Activated T-helper 1 cell treated with anti-CD3 and anti-CD28 coated beads, Interleukin-12 subunit alpha, Interleukin-12 subunit beta, Interleukin-2, Interleukin-4 antibody, amounts not matched to agents 30 ng/mL and 10 ng/mL and 1 ng/mL, durations not matched to agents 14 hours and 24 hours and 36 hours (primary cell): Measurements from ENCODE around the gene TERT. TPM values are rescaled to one million over a fixed set of nuclear protein-coding genes. Genes with fewer than 3 reads are reported as not detected.
"Not testable (repeated sequence)": the region's sequence is repeated elsewhere in the genome, so short reads cannot be mapped to it uniquely, and the experiment has no call there.

ENCODE experiments used
- DNase-seq: peaks from one replicate; pipeline ENCODE4 v3.0.0; 2021; ENCODE audit warnings: low spot score
- H3K27ac Mint-ChIP-seq: one replicate; pipeline ENCODE4 v1.8.0; 2021; ENCODE audit warnings: mild to moderate bottlenecking, mixed read lengths
- H3K27me3 Mint-ChIP-seq: one replicate; pipeline ENCODE4 v1.8.0; 2022; ENCODE audit warnings: mild to moderate bottlenecking, moderate library complexity, mixed read lengths; ENCODE audit not compliant: insufficient read depth
- H3K36me3 Mint-ChIP-seq: one replicate; pipeline ENCODE4 v1.8.0; 2021; ENCODE audit warnings: low read depth, mixed read lengths
- H3K4me1 Mint-ChIP-seq: one replicate; pipeline ENCODE4 v1.8.0; 2021; ENCODE audit warnings: low read depth, mixed read lengths
- H3K4me3 Mint-ChIP-seq: one replicate; pipeline ENCODE4 v1.8.0; 2021; ENCODE audit warnings: mild to moderate bottlenecking, moderate library complexity, mixed read lengths
- H3K9me3 Mint-ChIP-seq: one replicate; pipeline ENCODE4 v1.8.0; 2021; ENCODE audit warnings: mixed read lengths
- intact Hi-C: fragments of 100-400 bp; cut with micrococcal nuclease; formaldehyde crosslinking; loops from one replicate; pipeline ENCODE4 v1.15.1; 2024
- total RNA-seq: library from RNA; stranded (reverse); gene quantifications from 2 replicates; pipeline ENCODE4 v1.2.3, GENCODE V29; 2022

TERT gene
- total RNA-seq, result 12.3 and 12.5 TPM in 2 replicates

DNA sequence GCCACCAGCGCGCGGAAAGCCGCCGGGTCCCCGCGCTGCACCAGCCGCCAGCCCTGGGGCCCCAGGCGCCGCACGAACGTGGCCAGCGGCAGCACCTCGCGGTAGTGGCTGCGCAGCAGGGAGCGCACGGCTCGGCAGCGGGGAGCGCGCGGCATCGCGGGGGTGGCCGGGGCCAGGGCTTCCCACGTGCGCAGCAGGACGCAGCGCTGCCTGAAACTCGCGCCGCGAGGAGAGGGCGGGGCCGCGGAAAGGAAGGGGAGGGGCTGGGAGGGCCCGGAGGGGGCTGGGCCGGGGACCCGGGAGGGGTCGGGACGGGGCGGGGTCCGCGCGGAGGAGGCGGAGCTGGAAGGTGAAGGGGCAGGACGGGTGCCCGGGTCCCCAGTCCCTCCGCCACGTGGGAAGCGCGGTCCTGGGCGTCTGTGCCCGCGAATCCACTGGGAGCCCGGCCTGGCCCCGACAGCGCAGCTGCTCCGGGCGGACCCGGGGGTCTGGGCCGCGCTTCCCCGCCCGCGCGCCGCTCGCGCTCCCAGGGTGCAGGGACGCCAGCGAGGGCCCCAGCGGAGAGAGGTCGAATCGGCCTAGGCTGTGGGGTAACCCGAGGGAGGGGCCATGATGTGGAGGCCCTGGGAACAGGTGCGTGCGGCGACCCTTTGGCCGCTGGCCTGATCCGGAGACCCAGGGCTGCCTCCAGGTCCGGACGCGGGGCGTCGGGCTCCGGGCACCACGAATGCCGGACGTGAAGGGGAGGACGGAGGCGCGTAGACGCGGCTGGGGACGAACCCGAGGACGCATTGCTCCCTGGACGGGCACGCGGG, at the start of gene TERT:
TERT (minus strand) TSS at position 234 of the 815 bp plus-strand sequence; CDS start at position 155, 79 bp downstream.
- Mint-ChIP-seq H3K27ac (no peak within 1 kb of the TSS), H3K36me3 (peaks cover 2% of the 10 kb centered on the region), H3K9me3 (no peaks in the 10 kb centered on the region), H3K4me1 (peaks cover 5% of the 10 kb centered on the region), H3K4me3 (peak within 1 kb of the TSS; percentile 72), H3K27me3 (peaks cover 5% of the 10 kb centered on the region)
- DNase-seq, result peak; percentile 63
- intact Hi-C loops, result loop anchor here (1.0 kb wide), 3 partner anchors 20 to 91 kb away; no protein-coding TSS in a partner anchor

DNA sequence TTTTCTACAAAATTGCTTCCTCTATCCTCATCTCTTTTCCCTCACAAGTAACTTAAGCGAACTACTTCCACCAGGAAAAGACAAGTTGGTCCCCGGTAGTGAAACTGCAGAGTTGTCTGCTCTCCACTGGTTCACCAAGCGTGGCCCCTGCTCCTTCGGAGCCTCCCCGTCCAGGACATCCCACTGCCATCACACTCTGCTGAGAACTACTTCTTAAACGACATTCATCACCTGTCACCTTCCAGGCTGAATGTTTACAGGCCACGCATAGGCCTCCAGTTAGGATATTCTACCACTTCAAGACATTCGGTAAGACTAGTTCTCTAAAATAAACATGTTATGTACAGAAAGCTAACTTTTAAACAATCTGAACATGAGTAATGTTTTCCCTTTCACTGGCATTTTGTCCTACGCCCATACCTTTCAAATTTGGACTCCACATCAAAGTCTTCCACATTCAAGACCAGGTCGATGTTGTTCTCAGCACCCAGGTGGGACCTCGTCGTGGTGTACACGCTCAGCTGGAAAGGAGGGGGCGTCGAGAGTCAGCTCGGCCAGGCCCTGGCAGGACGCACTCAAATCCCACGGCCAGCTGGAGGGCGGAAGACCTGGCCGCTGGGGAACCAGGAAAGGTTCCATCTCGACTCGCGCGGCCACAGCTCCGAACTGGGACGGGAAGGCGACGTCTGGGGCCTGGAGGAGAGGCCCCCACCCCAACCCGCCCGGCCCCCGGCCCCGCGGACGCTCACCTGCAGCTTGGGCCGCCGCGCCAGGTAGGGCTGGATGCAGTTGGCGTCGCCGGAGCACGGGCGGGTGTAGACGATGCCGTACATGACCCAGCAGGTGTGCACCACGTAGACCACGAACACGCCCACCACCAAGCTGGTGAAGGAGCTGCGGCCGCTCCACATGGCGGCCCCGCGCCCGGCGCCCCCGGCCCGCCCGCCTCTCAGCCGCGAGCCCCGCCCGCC, 49.3 kb upstream of the TERT start:
- Mint-ChIP-seq H3K36me3 (peaks cover 27% of the 10 kb centered on the region), H3K4me1 (peaks cover 29% of the 10 kb centered on the region), H3K27ac (peak overlapping the region; percentile 89), H3K27me3 (no peaks in the 10 kb centered on the region), H3K9me3 (no peaks in the 10 kb centered on the region), H3K4me3 (peak overlapping the region; percentile 90)
- peak; percentile 12 for DNase-seq
- intact Hi-C loops, result loop anchor here (1.0 to 10.0 kb wide), 3 partner anchors 49 to 451 kb away; partner anchors contain the start of genes MRPL36 and TERT

DNA sequence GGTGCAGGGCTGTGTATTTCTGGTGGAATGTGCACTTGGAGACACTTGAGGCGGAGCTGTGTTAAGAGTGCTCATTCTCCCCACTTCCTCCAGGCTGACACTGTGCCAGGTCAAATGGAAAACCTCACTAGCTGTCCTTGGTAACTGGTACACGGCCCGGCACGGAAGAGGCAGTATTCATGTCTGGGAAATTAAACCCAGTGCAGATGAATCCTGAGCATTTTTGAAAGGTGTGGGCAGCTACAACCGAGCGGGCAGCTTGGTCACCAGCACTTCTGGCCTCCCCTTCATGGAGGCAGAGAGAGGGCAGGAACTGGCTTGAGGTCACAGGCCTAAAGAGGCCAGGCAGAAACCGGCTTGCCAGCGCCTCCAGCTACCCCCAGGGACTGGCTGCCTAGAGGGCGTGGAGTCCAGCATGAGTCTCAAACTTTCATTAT, 48.5 kb upstream of the TERT start:
- peak overlapping the region; percentile 90 for H3K4me3 Mint-ChIP-seq
- H3K27me3 Mint-ChIP-seq, result no peaks in the 10 kb centered on the region
- intact Hi-C loops, result loop anchor here (10.0 kb wide), 1 partner anchor 451 kb away; the partner anchor contains the start of gene MRPL36
- H3K9me3 Mint-ChIP-seq, result no peaks in the 10 kb centered on the region
- peaks cover 27% of the 10 kb centered on the region for H3K36me3 Mint-ChIP-seq
- peaks cover 29% of the 10 kb centered on the region for H3K4me1 Mint-ChIP-seq
- no peak for DNase-seq
- peak overlapping the region; percentile 61 for H3K27ac Mint-ChIP-seq

DNA sequence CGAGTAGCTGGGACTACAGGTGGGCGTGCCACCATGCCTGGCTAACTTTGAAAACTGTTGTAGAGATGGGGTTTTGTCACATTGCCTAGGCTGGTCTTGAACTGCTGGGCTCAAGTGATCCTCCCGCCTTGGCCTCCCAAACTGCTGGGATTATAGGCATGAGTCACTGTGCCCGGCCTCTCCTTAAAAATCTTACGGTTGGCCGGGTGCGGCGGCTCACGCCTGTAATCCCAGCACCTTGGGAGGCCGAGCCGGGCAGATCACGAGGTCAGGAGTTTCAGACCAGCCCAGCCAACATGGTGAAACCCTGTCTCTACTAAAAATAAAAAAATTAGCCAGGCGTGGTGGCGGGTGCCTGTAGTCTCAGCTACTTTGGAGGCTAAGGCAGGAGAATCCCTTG, 47.8 kb upstream of the TERT start:
- not testable (repeated sequence) for H3K27me3 Mint-ChIP-seq, DNase-seq, H3K9me3 Mint-ChIP-seq, H3K27ac Mint-ChIP-seq
- peaks cover 30% of the 10 kb centered on the region for H3K36me3 Mint-ChIP-seq
- H3K4me1 Mint-ChIP-seq, result peaks cover 29% of the 10 kb centered on the region
- H3K4me3 Mint-ChIP-seq, result peak overlapping the region; percentile 90
- intact Hi-C loops, result loop anchor here (10.0 kb wide), 1 partner anchor 452 kb away; the partner anchor contains the start of gene MRPL36

DNA sequence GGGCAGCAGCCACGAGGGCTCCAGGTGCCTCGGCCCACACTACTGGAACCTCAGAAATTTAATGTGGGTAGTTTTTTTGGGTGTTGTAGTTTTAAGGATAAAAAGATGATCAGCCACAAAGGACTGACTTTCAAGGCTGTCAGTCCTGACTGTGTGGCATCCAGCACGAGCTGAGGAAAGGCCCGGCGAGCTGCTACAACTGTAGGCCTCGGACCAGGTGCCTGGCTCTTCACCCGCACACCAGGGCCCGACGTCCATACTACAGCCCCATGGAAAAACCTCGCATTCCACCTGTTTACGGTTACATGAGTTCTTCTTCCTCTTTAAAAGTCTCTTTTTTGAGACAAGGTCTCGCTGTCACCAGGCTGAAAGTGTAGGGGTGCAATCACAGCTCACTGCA, 47.4 kb upstream of the TERT start:
- Mint-ChIP-seq H3K4me3 (no peak overlapping the region), H3K4me1 (peaks cover 29% of the 10 kb centered on the region), H3K27ac (no peak overlapping the region), H3K9me3 (no peaks in the 10 kb centered on the region), H3K36me3 (peaks cover 30% of the 10 kb centered on the region), H3K27me3 (no peaks in the 10 kb centered on the region)
- DNase-seq, result no peak
- intact Hi-C loops, result loop anchor here (10.0 kb wide), 1 partner anchor 453 kb away; the partner anchor contains the start of gene MRPL36

DNA sequence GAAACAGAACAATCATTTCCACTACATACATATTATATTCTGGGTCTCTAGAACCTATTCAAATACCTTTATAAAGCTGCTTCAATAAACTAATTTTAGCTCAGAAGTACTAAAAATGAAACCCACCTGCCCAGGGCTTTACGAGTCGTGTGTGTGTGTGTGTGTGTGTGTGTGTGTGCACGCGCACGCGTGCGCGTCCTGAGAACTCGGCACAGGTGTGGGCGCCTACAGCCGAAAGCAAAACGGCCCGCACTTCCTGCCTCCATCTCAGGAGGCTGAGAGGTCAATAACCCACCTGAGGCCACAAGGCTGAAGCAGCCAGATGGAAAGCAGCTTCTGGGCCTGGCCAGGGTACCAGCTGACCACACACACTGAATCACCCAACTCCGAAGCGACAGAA, 47.0 kb upstream of the TERT start:
- no peaks in the 10 kb centered on the region for H3K9me3 Mint-ChIP-seq
- intact Hi-C loops, result loop anchor here (10.0 kb wide), 1 partner anchor 453 kb away; the partner anchor contains the start of gene MRPL36
- no peak overlapping the region for H3K27ac Mint-ChIP-seq
- H3K4me3 Mint-ChIP-seq, result no peak overlapping the region
- no peaks in the 10 kb centered on the region for H3K27me3 Mint-ChIP-seq
- no peak for DNase-seq
- peaks cover 29% of the 10 kb centered on the region for H3K4me1 Mint-ChIP-seq
- peaks cover 32% of the 10 kb centered on the region for H3K36me3 Mint-ChIP-seq

DNA sequence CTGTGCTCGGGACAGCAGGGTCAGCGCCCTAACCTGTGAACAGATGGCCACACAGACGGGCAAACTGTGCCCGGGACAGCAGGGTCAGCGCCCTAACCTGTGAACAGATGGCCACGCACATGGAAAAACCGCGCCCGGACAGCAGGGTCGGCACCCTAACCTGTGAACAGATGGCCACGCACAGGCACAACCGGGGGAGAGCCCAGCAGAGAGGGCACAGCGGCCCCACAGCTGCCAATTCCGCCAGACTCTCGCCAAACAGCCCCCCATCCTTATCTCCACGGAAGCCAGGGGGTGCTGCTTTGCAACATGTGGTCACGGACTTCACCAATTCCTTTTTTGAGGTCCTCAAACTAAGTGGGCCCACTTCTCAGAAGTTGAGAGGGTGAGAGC, 44.9 kb upstream of the TERT start:
- not testable (repeated sequence) for DNase-seq, H3K27ac Mint-ChIP-seq, H3K9me3 Mint-ChIP-seq, H3K4me3 Mint-ChIP-seq, H3K27me3 Mint-ChIP-seq
- intact Hi-C loops, result loop anchor here (10.0 kb wide), 1 partner anchor 455 kb away; the partner anchor contains the start of gene MRPL36
- Mint-ChIP-seq H3K36me3 (peaks cover 43% of the 10 kb centered on the region), H3K4me1 (peaks cover 23% of the 10 kb centered on the region)

DNA sequence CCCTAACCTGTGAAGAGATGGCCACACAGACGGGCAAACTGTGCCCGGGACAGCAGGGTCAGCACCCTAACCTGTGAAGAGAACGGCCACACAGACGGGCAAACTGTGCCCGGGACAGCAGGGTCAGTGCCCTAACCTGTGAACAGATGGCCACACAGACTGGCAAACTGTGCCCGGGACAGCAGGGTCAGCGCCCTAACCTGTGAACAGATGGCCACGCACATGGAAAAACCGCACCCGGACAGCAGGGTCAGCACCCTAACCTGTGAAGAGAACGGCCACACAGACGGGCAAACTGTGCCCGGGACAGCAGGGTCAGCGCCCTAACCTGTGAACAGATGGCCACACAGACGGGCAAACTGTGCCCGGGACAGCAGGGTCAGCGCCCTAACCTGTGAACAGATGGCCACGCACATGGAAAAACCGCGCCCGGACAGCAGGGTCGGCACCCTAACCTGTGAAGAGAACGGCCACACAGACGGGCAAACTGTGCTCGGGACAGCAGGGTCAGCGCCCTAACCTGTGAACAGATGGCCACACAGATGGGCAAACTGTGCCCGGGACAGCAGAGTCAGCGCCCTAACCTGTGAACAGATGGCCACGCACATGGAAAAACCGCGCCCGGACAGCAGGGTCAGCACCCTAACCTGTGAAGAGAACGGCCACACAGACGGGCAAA, 44.4 kb upstream of the TERT start:
- peaks cover 22% of the 10 kb centered on the region for H3K4me1 Mint-ChIP-seq
- H3K27me3 Mint-ChIP-seq, H3K4me3 Mint-ChIP-seq, H3K27ac Mint-ChIP-seq, DNase-seq, H3K9me3 Mint-ChIP-seq, intact Hi-C loops: not testable (repeated sequence)
- peaks cover 42% of the 10 kb centered on the region for H3K36me3 Mint-ChIP-seq

DNA sequence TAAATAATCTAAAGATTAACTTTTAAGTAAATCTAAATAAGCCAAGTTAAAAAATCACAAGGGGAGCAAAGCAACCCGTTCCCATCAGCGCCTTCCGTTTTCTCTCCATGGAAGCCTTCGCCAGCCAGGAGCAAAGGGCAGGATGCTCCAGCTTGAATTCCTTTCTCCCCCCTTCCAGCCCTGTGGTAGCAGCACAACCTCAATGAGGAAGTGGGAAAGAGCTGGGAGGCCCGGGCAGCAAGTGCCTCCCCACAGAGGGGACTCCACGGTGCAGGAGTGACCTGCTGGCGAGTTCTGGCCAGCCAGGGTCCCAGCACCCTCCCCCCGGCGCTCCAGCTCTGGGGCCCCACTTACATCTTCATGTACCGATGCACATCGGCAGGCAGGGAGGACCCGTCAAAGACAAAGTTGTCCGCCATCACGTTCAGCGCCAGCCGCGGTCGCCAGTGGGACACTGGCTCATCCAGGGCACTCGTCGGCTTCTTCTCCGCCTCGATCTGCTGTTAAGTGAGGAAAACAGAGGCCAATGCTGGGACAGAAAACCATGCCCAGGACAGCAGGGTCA, 43.7 kb upstream of the TERT start:
- H3K4me3 Mint-ChIP-seq, result no peak overlapping the region
- intact Hi-C loops, result no loop called here
- H3K4me1 Mint-ChIP-seq, result peaks cover 15% of the 10 kb centered on the region
- H3K27me3 Mint-ChIP-seq, result no peaks in the 10 kb centered on the region
- H3K36me3 Mint-ChIP-seq, result peaks cover 39% of the 10 kb centered on the region
- DNase-seq, result no peak
- H3K9me3 Mint-ChIP-seq, result no peaks in the 10 kb centered on the region
- no peak overlapping the region for H3K27ac Mint-ChIP-seq

DNA sequence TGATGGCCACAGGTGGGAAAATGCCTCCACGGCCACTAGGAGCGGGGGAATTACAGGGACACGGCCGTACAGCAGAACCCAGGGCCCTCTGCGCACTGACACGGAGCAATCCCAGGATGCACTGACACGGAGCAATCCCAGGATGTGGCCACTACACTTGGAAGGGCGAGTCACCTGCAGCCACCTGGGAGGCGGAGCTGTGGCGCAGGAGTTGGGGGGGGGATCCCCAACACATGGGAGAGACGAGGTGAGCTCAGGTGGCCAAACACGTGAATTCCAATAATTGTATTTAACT, 43.3 kb upstream of the TERT start:
- Mint-ChIP-seq H3K9me3 (no peaks in the 10 kb centered on the region), H3K27ac (no peak overlapping the region), H3K36me3 (peaks cover 42% of the 10 kb centered on the region), H3K4me3 (no peak overlapping the region), H3K27me3 (no peaks in the 10 kb centered on the region), H3K4me1 (peaks cover 12% of the 10 kb centered on the region)
- intact Hi-C loops, result no loop called here
- DNase-seq, result no peak

DNA sequence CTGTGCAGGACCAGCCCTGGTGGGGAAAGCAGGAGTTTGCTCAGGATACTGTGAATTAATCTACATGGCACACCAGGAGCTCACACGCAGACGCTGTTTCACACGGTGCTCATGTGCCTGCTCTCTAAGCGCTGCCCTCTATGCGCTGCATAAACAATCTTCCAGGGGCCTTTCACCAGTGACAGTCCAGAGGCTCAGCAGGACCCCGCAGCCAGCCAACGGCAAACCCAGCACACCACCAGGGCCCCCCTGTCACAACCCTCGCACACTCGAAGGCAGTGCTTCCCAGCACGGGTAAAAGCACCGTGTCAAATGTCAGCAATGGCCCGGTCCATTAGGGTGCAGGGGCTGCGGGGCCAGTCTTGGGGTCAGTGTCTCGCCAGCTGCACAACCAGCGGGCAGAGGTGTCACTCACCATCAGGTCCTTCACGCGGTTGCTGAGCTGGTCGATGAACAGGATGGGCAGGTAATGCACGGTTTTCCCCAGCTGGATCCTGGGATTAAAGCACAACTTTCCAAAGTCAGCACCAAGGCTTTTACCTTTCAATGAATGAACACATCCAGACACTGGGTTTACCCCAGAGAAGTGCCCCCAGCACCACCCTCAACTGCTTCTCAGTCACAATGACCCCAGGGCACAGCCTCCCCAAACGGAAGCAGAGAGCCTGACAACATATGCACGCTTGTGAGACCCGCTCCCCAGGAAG, 42.8 kb upstream of the TERT start:
- Mint-ChIP-seq H3K4me3 (no peak overlapping the region), H3K36me3 (peaks cover 43% of the 10 kb centered on the region), H3K4me1 (peaks cover 9% of the 10 kb centered on the region), H3K9me3 (no peaks in the 10 kb centered on the region), H3K27me3 (no peaks in the 10 kb centered on the region), H3K27ac (no peak overlapping the region)
- no peak for DNase-seq
- intact Hi-C loops, result no loop called here
